HG03135 (cell line): ENCODE measurements around the gene PABPC1L.

Experiments used
- ATAC-seq: cut with Tn5 transposase; IDR thresholded peaks from one replicate; pipeline ENCODE4 v1.9.1; 2021; ENCODE audit warnings: mild to moderate bottlenecking, moderate library complexity; ENCODE audit not compliant: unreplicated experiment

The PABPC1L gene

GRCh38 chr20:44900231-44900854 is 9.5 kb upstream of the PABPC1L start:
- no peak for ATAC-seq

GRCh38 chr20:44901974-44902373 is 7.9 kb upstream of the PABPC1L start:
- no peak for ATAC-seq

GRCh38 chr20:44904377-44904776 is 5.5 kb upstream of the PABPC1L start:
- ATAC-seq = no peak

GRCh38 chr20:44908987-44909871 is 631 bp upstream of the PABPC1L start:
- ATAC-seq = peak; percentile 23

GRCh38 chr20:44910690-44911262 is 916 bp downstream of the PABPC1L start:
- ATAC-seq = no peak

GRCh38 chr20:44911264-44911921 is 1.5 kb downstream of the PABPC1L start:
- no peak for ATAC-seq

GRCh38 chr20:44912189-44912588 is 2.3 kb downstream of the PABPC1L start:
- ATAC-seq = no peak

GRCh38 chr20:44914924-44915323 is 5.1 kb downstream of the PABPC1L start:
- ATAC-seq = no peak

- no peak for ATAC-seq
Observed at GRCh38 chr20:44916586-44916985, 6.7 kb downstream of the PABPC1L start.

- no peak for ATAC-seq
Observed at GRCh38 chr20:44917399-44917798, 7.5 kb downstream of the PABPC1L start.

GRCh38 chr20:44918342-44918741 is 8.5 kb downstream of the PABPC1L start:
- no peak for ATAC-seq

GRCh38 chr20:44918761-44919160 is 8.9 kb downstream of the PABPC1L start:
- ATAC-seq = no peak

- no peak for ATAC-seq
Observed at GRCh38 chr20:44921447-44921846, 11.6 kb downstream of the PABPC1L start.

- no peak for ATAC-seq
Observed at GRCh38 chr20:44924541-44924940, 14.7 kb downstream of the PABPC1L start.

GRCh38 chr20:44928595-44928994 is 18.7 kb downstream of the PABPC1L start:
- no peak for ATAC-seq

- no peak for ATAC-seq
Observed at GRCh38 chr20:44930517-44931168, 20.8 kb downstream of the PABPC1L start.

- no peak for ATAC-seq
Observed at GRCh38 chr20:44931911-44932310, 22.1 kb downstream of the PABPC1L start.

GRCh38 chr20:44932916-44933315 is 23.1 kb downstream of the PABPC1L start:
- no peak for ATAC-seq

- ATAC-seq = no peak
Observed at GRCh38 chr20:44936510-44936909, 26.6 kb downstream of the PABPC1L start.

GRCh38 chr20:44938637-44939036 is 28.8 kb downstream of the PABPC1L start:
- no peak for ATAC-seq

- ATAC-seq = no peak
Observed at GRCh38 chr20:44941120-44941691, 31.3 kb downstream of the PABPC1L start.
